ENCODE data around the gene ID4.

ID4 gene

GRCh38 chr6:19824058-19824807, 12.9 kb upstream of the ID4 start:
- H3K9me2 ChIP-seq (replicated peaks; ENCODE audit: low read depth, low read length): no peaks in the 10 kb centered on the region
- H3K4me2 ChIP-seq (ENCODE audit: low read depth, low read length, poor library complexity, severe bottlenecking): no peak overlapping the region
- H3K9me3 ChIP-seq (ENCODE audit: insufficient read depth, low read depth, low read length): no peaks in the 10 kb centered on the region
- no peaks in the 10 kb centered on the region for H3F3A ChIP-seq (ENCODE audit: low read depth)
- no peaks in the 10 kb centered on the region for H4K20me1 ChIP-seq (ENCODE audit: insufficient read depth, low read length, poor library complexity, severe bottlenecking)
- no peaks in the 10 kb centered on the region for H3K36me3 ChIP-seq (ENCODE audit: insufficient read depth, low read length)
- H3K4me1 ChIP-seq (ENCODE audit: insufficient read depth, low read length, poor library complexity, severe bottlenecking): no peaks in the 10 kb centered on the region
- no peak overlapping the region for H2AFZ ChIP-seq (ENCODE audit: low read length)
- TF ChIP-seq, protein P1, sequence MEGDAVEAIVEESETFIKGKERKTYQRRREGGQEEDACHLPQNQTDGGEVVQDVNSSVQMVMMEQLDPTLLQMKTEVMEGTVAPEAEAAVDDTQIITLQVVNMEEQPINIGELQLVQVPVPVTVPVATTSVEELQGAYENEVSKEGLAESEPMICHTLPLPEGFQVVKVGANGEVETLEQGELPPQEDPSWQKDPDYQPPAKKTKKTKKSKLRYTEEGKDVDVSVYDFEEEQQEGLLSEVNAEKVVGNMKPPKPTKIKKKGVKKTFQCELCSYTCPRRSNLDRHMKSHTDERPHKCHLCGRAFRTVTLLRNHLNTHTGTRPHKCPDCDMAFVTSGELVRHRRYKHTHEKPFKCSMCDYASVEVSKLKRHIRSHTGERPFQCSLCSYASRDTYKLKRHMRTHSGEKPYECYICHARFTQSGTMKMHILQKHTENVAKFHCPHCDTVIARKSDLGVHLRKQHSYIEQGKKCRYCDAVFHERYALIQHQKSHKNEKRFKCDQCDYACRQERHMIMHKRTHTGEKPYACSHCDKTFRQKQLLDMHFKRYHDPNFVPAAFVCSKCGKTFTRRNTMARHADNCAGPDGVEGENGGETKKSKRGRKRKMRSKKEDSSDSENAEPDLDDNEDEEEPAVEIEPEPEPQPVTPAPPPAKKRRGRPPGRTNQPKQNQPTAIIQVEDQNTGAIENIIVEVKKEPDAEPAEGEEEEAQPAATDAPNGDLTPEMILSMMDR (conservative IDR thresholded peaks at IDR 0.05; ENCODE audit: low read length): no peak
- no peak for TF ChIP-seq EZH2phosphoT487 (IDR thresholded peaks at IDR 0.05; ENCODE audit: borderline replicate concordance)
- H3K79me2 ChIP-seq (ENCODE audit: insufficient read depth, low read length): no peaks in the 10 kb centered on the region
- no peak overlapping the region for H3K4me3 ChIP-seq (ENCODE audit: low read length, poor library complexity, severe bottlenecking)
- no peaks in the 10 kb centered on the region for H3K27me3 ChIP-seq (ENCODE audit: insufficient read depth, low read length, poor library complexity, severe bottlenecking)
- no peak overlapping the region for H3K9ac ChIP-seq (ENCODE audit: low read depth, low read length, poor library complexity, severe bottlenecking)

GRCh38 chr6:19827247-19827646, 9.9 kb upstream of the ID4 start:
- Histone ChIP-seq H3K4me3 (ENCODE audit: low read length, poor library complexity, severe bottlenecking) (no peak overlapping the region), H3K36me3 (ENCODE audit: insufficient read depth, low read length) (no peaks in the 10 kb centered on the region), H3K9ac (ENCODE audit: low read depth, low read length, poor library complexity, severe bottlenecking) (no peak overlapping the region), H3K9me2 (replicated peaks; ENCODE audit: low read depth, low read length) (no peaks in the 10 kb centered on the region), H4K20me1 (ENCODE audit: insufficient read depth, low read length, poor library complexity, severe bottlenecking) (no peaks in the 10 kb centered on the region), H3K27me3 (ENCODE audit: insufficient read depth, low read length, poor library complexity, severe bottlenecking) (no peaks in the 10 kb centered on the region), H3K4me2 (ENCODE audit: low read depth, low read length, poor library complexity, severe bottlenecking) (no peak overlapping the region), H3K4me1 (ENCODE audit: insufficient read depth, low read length, poor library complexity, severe bottlenecking) (no peaks in the 10 kb centered on the region), H3K9me3 (ENCODE audit: insufficient read depth, low read depth, low read length) (no peaks in the 10 kb centered on the region), H3K79me2 (ENCODE audit: insufficient read depth, low read length) (no peaks in the 10 kb centered on the region), H2AFZ (ENCODE audit: low read length) (no peak overlapping the region), H3F3A (ENCODE audit: low read depth) (no peaks in the 10 kb centered on the region)
- TF ChIP-seq, protein P1 (conservative IDR thresholded peaks at IDR 0.05; ENCODE audit: low read length): no peak
- no peak for TF ChIP-seq EZH2phosphoT487 (IDR thresholded peaks at IDR 0.05; ENCODE audit: borderline replicate concordance)

- no peaks in the 10 kb centered on the region for H3K79me2 ChIP-seq (ENCODE audit: insufficient read depth, low read length)
- H2AFZ ChIP-seq (ENCODE audit: low read length): no peak overlapping the region
- H3K4me1 ChIP-seq (ENCODE audit: insufficient read depth, low read length, poor library complexity, severe bottlenecking): no peaks in the 10 kb centered on the region
- H3K4me2 ChIP-seq (ENCODE audit: low read depth, low read length, poor library complexity, severe bottlenecking): no peak overlapping the region
- no peak overlapping the region for H3K9ac ChIP-seq (ENCODE audit: low read depth, low read length, poor library complexity, severe bottlenecking)
- no peaks in the 10 kb centered on the region for H3F3A ChIP-seq (ENCODE audit: low read depth)
- H4K20me1 ChIP-seq (ENCODE audit: insufficient read depth, low read length, poor library complexity, severe bottlenecking): no peaks in the 10 kb centered on the region
- H3K27me3 ChIP-seq (ENCODE audit: insufficient read depth, low read length, poor library complexity, severe bottlenecking): no peaks in the 10 kb centered on the region
- no peaks in the 10 kb centered on the region for H3K9me2 ChIP-seq (replicated peaks; ENCODE audit: low read depth, low read length)
- H3K36me3 ChIP-seq (ENCODE audit: insufficient read depth, low read length): no peaks in the 10 kb centered on the region
- TF ChIP-seq, protein P1 (conservative IDR thresholded peaks at IDR 0.05; ENCODE audit: low read length): no peak
- no peak for TF ChIP-seq EZH2phosphoT487 (IDR thresholded peaks at IDR 0.05; ENCODE audit: borderline replicate concordance)
- H3K9me3 ChIP-seq (ENCODE audit: insufficient read depth, low read depth, low read length): no peaks in the 10 kb centered on the region
- no peak overlapping the region for H3K4me3 ChIP-seq (ENCODE audit: low read length, poor library complexity, severe bottlenecking)
Measured at GRCh38 chr6:19827903-19828302, 9.3 kb upstream of the ID4 start.

Data from Loucy (cell line).